GM19395 (cell line): ENCODE data around the gene TAF4.
"Not testable (repeated sequence)": the region's sequence is repeated elsewhere in the genome, so short reads cannot be mapped to it uniquely, and the experiment has no call there.

ENCODE experiments used
- ATAC-seq: cut with Tn5 transposase; IDR thresholded peaks from one replicate; pipeline ENCODE4 v1.9.1; 2021; ENCODE audit warnings: mild to moderate bottlenecking, moderate library complexity; ENCODE audit not compliant: unreplicated experiment

The TAF4 gene

DNA sequence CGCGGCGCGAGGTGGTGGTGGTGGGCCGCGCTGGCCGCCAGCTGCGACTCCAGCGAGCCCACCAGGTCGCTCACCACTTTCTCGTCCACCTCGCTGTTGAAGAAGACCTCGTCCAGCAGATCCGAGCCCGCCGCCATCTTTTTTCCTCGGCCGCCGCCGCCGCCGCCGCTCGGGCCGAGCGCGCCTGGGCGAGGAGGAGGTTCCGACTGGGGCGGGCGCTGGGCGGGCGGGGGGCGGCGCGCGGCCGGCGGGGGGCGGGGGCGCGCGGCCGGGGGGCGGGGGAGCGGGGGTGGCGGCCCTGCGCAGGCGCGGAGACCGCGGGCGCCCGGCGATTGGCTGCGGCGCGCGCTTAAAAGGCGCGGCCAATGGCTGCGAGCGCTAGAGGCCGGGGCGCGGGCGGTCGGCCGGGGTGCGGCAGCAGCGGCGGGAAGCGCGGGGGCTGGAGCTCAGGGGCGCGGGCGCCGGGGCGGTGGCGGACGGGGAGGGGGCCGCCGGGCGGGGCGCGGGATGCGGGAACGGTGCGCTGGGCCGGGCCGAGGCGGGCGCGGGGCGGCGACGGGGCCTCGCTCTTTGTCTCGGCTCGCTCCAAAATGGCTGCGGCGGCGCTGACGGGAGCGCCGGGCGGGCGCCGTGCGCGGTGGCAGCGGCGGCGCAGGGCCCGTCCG, at the start of gene TAF4:
TAF4 (minus strand) TSS at position 208 of the 665 bp plus-strand sequence; CDS start at position 137, 71 bp downstream.
- ATAC-seq, result peak; percentile 53

DNA sequence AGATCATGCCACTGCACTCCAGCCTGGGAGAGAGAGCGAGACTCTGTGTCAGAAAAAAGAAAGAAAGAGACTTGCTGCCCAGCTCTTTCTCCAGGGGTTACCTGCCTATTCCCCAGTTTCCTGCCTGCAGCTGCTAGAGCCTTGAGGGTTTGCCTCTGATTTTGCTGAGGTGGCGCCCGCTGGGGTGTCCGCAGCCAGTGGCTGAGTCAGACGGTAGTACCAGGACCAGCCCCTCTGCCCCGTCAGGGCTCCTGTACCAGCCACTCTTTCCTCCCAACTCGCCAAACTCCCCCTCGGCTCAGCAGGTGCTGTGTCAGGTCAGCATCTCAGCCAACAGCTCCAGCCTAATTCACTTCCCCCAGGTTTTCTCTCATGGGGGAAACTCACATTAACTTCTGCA, 49.2 kb upstream of the TAF4 start:
- no peak for ATAC-seq

- ATAC-seq, result no peak
Observed at GRCh38 chr20:62112368-62112767, 46.7 kb upstream of the TAF4 start.

GRCh38 chr20:62111148-62111547, 45.5 kb upstream of the TAF4 start:
- ATAC-seq, result no peak

DNA sequence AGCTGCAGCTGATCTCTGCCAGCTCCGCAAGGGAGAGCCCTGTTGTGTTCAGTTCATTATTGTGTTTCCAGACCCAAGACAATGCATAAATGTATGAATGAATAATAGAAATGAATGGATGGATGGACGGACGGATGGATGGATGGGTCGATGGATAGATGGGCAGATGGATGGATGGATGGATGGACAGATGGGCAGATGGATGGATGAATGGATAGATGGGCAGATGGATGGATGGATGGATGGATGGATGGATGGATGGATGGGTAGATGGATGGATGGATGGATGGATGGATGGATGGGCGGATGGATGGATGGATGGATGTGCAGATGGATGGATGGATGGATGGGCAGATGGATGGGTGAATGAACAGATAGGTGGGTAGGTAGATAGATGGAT, 39.9 kb upstream of the TAF4 start:
- no peak for ATAC-seq

- ATAC-seq, result no peak
Observed at GRCh38 chr20:62104791-62105345, 39.2 kb upstream of the TAF4 start.

DNA sequence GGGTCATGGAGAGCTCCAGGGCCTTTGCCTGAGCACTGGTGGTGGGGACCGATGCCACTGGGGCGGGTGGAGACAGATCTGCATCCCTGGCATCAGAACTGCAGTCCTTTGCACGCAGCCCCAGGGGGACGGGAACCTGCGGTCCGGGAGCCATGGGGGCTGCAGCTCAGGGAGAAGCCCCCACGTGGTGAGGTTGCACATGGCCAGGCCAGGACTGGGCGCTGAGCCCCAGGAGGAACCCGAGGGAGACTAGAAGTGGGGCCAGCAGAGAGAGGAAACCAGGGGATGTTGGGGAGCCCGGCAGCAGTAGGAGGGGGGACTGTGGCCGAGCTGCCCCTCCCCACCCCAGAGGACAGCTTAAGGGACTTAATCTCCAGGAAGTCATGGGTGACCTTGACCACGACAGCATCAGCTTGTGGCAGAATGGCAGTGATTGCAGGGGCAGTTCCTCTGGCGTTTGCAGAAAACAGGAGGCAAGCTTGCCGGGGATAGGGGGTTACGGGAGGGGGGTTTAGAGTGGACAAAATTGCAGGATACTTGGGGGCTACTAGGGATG, 38.6 kb upstream of the TAF4 start:
- no peak for ATAC-seq

GRCh38 chr20:62103508-62104233, 38.0 kb upstream of the TAF4 start:
- no peak for ATAC-seq

- ATAC-seq, result no peak
Observed at GRCh38 chr20:62101078-62101477, 35.4 kb upstream of the TAF4 start.

DNA sequence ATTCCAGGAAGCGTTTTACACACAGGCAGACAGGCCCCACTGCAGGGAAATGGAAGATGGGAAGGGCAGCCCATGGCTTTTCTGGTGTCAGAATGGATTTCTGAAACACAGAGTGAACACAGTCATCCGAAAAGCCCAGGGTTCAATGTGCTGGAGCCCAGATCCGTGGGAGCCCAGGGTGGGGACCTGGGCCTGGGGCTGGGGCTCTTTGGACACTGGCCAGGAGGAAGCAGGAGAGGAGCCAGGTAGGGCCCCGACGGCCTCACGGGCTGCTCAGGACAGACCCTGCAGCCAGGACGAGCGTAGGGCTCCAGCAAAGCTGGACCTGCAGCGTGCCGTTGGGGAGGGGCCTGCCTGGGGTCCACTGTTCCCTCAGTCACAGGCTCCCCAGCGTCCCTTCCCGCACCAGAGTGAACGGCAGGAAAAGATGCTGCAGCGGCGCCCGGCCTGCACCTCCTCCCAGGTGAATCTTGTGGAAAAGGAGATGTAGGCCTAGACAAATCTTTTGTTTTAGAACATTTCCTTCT, 32.3 kb upstream of the TAF4 start:
- no peak for ATAC-seq

DNA sequence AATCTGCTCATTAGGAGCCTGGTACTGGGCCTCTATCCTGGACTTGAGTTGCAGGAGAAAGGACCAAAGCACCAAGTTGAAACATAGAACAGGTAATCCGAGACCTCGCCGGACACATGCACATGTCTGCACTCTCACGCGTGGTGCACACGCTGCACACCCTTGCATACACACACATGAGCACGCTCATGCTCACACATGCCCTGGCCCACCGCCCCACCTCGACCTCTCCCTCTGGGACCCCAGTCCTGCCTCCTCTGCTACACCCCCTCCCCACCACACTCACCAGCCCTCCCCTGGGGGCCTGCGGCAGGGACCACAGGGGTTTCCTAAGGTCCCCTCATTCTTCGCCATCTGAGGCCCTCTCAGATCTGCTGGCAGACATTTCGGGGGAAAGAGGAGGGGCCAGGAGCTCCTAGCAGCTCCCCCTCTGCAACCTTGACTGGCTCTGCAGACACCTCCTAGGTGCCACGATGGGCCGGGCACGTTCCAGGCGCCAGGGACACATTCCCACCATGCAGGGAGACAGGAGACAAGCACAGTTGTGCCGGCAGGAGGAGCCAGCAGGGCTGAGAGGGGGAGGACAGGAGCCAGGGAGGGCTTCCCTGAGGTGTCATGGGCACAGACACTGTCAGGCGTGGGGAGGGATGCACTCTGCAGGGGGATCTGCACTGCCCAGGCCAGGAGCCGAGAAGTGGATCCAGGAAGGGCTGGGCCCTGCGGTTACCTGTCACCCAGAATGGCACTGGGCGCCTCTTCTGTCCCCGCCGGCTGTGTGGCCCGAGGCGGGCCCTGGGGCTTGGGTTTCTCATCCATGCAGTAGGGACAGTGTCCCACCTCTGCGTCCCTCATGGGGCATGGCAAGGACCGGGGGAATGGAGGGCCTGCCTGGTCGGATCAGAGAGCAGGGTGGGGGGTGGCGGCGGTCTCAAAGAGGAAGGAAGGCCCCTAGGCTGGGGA, 31.0 kb upstream of the TAF4 start:
- ATAC-seq, result no peak

DNA sequence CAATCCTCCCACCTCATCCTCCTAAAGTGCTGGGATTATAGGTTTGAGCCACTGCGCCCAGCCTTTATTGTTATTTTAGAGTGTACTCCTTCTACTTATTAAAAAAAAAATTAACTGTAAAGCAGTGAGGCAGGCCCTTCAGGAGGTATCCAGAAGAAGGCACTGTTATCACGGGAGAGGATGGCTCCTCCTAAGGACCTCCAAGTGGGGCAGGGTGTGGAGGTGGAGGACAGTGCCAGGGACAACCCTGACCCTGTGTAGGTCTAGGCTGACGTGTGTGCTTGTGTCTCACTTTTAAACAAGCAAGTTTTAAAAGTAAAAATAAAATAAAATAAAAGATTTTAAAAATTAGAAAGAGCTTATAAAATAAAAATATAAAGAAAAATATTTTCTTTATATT, 23.7 kb upstream of the TAF4 start:
- no peak for ATAC-seq

DNA sequence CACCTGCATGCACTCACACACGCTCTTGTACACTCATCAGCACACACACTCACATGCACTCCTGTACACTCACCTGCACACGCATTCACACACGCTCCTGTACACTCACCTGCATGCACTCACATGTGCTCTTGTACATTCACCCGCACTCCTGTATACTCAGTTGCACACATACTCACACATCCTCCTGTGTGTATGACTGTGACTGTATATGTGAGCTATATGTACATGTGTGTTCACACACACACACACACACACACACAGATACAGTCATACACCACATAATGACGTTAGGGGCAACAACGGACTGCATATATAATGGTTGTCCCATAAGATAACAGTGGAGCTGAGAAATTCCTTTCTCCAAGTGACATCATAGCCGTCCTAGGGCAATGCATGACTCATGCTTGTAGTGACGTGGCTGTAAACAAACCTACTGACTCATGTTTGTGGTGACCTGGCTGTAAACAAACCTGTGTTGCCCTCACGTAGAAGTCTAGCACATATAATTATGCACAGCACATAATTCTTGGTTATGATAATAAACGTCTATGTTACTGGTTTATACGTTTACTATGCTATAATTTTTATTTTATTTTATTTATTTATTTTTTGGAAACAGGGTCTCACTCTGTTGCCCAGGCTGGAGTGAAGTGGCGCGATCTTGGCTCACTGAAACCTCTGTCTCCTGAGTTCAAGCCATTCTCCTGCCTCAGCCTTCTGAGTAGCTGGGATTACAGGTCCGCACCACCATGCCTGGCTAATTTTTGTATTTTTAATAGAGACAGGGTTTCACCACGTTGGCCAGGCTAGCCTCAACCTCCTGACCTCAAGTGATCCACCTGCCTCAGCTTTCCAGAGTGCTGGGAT, 22.8 kb upstream of the TAF4 start:
- ATAC-seq, result no peak

GRCh38 chr20:62087632-62088031, 22.0 kb upstream of the TAF4 start:
- ATAC-seq, result no peak

GRCh38 chr20:62087227-62087626, 21.5 kb upstream of the TAF4 start:
- ATAC-seq, result no peak

GRCh38 chr20:62085206-62085605, 19.5 kb upstream of the TAF4 start:
- no peak for ATAC-seq

GRCh38 chr20:62084224-62084623, 18.5 kb upstream of the TAF4 start:
- ATAC-seq, result not testable (repeated sequence)

- ATAC-seq, result no peak
Observed at GRCh38 chr20:62083312-62083711, 17.6 kb upstream of the TAF4 start.

- ATAC-seq, result no peak
Observed at GRCh38 chr20:62080249-62080990, 14.7 kb upstream of the TAF4 start.
